ENCODE measurements around the gene ANGPTL3.

- TF ChIP-seq YY1 (IDR thresholded peaks at IDR 0.05; ENCODE audit: insufficient read depth, insufficient read length) (no peak), ZNF274 (IDR thresholded peaks at IDR 0.05; ENCODE audit: low read depth, low read length) (no peak), SUZ12 (IDR thresholded peaks at IDR 0.05; ENCODE audit: extremely low read depth, insufficient read depth, insufficient read length) (no peak)
Observed at GRCh38 chr1:62573675-62574074, 23.6 kb upstream of the ANGPTL3 start.

All from NT2/D1 (cell line).